Activated T-cell treated with anti-CD3 and anti-CD28 coated beads, Interleukin-2, amount 50 U/mL, for 4 hours (primary cell): ENCODE measurements around the gene ZNF529. TPM values are rescaled to one million over a fixed set of nuclear protein-coding genes. Genes with fewer than 3 reads are reported as not detected.

Experiments used
- ATAC-seq, 2 donors: fragments of 200-7000 bp; cut with Tn5 transposase; one replicate each; pipeline ENCODE4 v1.10.0; 2021
- DNase-seq: peaks from one replicate; pipeline ENCODE4 v3.0.0-alpha.2; 2020
- H3K27me3 Mint-ChIP-seq: one replicate; pipeline ENCODE4 v1.8.0; 2021; ENCODE audit warnings: low read depth, mixed read lengths
- H3K36me3 Mint-ChIP-seq: one replicate; pipeline ENCODE4 v1.8.0; 2022; ENCODE audit warnings: mixed read lengths; ENCODE audit not compliant: insufficient read depth
- H3K4me1 Mint-ChIP-seq: one replicate; pipeline ENCODE4 v1.8.0; 2021; ENCODE audit warnings: low read depth, mixed read lengths
- H3K4me3 Mint-ChIP-seq: one replicate; pipeline ENCODE4 v1.8.0; 2021; ENCODE audit warnings: mild to moderate bottlenecking, moderate library complexity, mixed read lengths
- H3K9me3 Mint-ChIP-seq: one replicate; pipeline ENCODE4 v1.8.0; 2021; ENCODE audit warnings: mixed read lengths
- total RNA-seq, 3 donors: library from RNA; stranded (reverse); gene quantifications; one replicate each; pipeline ENCODE4 v1.2.1, GENCODE V29; 2021

Gene ZNF529
- total RNA-seq, 3 donors from 2014 or later: 8.9 to 9.9 (median 9.9) TPM

DNA sequence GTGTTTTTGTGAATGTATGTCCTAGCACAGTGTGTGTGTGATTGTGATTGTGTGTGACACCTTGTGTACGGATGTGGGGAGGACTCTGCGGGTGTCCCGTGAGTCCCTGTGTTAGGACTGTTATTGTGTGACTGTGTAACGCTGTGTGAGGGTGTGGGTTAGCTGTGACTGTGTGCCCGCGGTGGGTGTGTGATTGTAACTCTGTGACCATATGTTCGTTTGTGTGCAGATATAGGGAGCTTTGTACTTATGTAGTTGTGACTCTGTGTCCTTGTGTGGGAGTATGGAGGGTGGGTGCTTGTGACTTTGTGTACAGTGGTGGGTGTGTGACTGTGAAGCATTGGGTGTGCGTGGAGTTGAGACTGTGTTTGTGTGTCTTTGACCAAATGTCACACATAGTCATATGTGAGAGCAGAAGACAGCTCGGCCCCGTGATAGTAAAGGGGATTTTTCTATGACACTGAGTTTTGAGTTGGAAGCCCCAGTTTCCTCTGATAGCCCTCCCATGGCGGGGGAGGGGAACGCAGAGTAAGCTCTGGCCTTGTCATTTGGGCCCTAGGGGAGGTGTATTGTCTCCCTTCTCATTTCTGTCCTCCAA, 44.1 kb downstream of the ZNF529 start:
- peaks cover 36% of the 10 kb centered on the region for H3K36me3 Mint-ChIP-seq
- DNase-seq: peak; percentile 4

GRCh38 chr19:36528194-36528920, 44.7 kb downstream of the ZNF529 start, which contains the start of gene ZNF260:
ZNF260 (minus strand) TSS chr19:36528271; CDS start chr19:36515238, 13,033 bp downstream.
- Mint-ChIP-seq H3K4me3 (peak within 1 kb of the TSS; percentile 99), H3K27me3 (no peaks in the 10 kb centered on the region), H3K36me3 (peaks cover 34% of the 10 kb centered on the region)

More for the DNA sequence above, 44.1 kb downstream of the ZNF529 start:
- H3K4me1 Mint-ChIP-seq: peaks cover 18% of the 10 kb centered on the region
- H3K9me3 Mint-ChIP-seq: peaks cover 32% of the 10 kb centered on the region
- ATAC-seq: peak in 1 of 2 donors; percentile 13
- H3K27me3 Mint-ChIP-seq: no peaks in the 10 kb centered on the region
- peak overlapping the region; percentile 99 for H3K4me3 Mint-ChIP-seq

DNA sequence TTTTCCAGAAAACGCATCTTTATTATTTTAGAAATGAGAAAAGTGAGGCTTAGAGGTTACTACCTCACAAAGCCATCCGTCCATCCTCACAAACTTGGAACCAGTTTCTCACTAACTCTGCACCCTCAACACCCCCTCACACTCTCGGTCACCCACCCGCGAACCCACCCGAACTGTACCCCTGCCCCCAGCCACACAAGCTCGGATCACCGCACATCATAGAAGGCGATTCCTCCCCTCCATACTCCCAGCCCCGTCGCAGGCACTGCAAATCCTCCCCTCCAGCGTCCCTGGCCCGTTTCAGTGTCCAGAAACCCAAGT, 45.3 kb downstream of the ZNF529 start:
- Mint-ChIP-seq H3K36me3 (peaks cover 35% of the 10 kb centered on the region), H3K9me3 (peaks cover 33% of the 10 kb centered on the region), H3K4me1 (peaks cover 19% of the 10 kb centered on the region), H3K4me3 (peak overlapping the region; percentile 99), H3K27me3 (no peaks in the 10 kb centered on the region)
- no peak for ATAC-seq
- no peak for DNase-seq

More at GRCh38 chr19:36528194-36528920, 44.7 kb downstream of the ZNF529 start, which contains the start of gene ZNF260:
- Mint-ChIP-seq H3K4me1 (peaks cover 18% of the 10 kb centered on the region), H3K9me3 (peaks cover 32% of the 10 kb centered on the region)
- ATAC-seq: peak; percentile 92 to 94
- peak; percentile 87 for DNase-seq

GRCh38 chr19:36527341-36527740, 45.8 kb downstream of the ZNF529 start:
- Mint-ChIP-seq H3K36me3 (peaks cover 39% of the 10 kb centered on the region), H3K9me3 (peaks cover 37% of the 10 kb centered on the region)
- no peak for ATAC-seq

GRCh38 chr19:36526581-36526980, 46.5 kb downstream of the ZNF529 start:
- DNase-seq: no peak
- no peaks in the 10 kb centered on the region for H3K27me3 Mint-ChIP-seq
- peaks cover 39% of the 10 kb centered on the region for H3K36me3 Mint-ChIP-seq
- peaks cover 19% of the 10 kb centered on the region for H3K4me1 Mint-ChIP-seq
- ATAC-seq: no peak
- H3K4me3 Mint-ChIP-seq: peak overlapping the region; percentile 57
- H3K9me3 Mint-ChIP-seq: peaks cover 37% of the 10 kb centered on the region

More at GRCh38 chr19:36527341-36527740, 45.8 kb downstream of the ZNF529 start:
- H3K4me1 Mint-ChIP-seq: peaks cover 19% of the 10 kb centered on the region
- DNase-seq: no peak
- no peaks in the 10 kb centered on the region for H3K27me3 Mint-ChIP-seq
- H3K4me3 Mint-ChIP-seq: peak overlapping the region; percentile 99

DNA sequence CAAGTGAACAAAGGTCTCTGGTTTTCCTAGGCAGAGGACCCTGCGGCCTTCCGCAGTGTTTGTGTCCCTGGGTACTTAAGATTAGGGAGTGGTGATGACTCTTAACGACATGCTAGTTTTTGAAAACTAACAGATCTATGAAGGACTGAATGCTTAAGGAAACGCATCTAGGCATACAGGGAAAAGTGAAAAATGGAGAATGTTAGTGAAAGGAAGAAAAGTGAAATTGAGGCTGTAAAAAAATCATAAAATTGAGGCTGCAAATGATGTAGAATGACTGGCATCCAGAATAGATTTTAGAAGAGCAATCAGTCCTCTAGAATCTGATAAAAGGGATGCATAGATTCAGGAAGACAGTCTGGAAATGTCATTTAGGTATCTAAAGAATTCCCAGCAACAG, 48.5 kb downstream of the ZNF529 start:
- peaks cover 52% of the 10 kb centered on the region for H3K36me3 Mint-ChIP-seq
- DNase-seq: no peak
- H3K9me3 Mint-ChIP-seq: peaks cover 38% of the 10 kb centered on the region
- H3K4me3 Mint-ChIP-seq: no peak overlapping the region
- ATAC-seq: no peak
- no peaks in the 10 kb centered on the region for H3K27me3 Mint-ChIP-seq
- H3K4me1 Mint-ChIP-seq: peaks cover 19% of the 10 kb centered on the region

DNA sequence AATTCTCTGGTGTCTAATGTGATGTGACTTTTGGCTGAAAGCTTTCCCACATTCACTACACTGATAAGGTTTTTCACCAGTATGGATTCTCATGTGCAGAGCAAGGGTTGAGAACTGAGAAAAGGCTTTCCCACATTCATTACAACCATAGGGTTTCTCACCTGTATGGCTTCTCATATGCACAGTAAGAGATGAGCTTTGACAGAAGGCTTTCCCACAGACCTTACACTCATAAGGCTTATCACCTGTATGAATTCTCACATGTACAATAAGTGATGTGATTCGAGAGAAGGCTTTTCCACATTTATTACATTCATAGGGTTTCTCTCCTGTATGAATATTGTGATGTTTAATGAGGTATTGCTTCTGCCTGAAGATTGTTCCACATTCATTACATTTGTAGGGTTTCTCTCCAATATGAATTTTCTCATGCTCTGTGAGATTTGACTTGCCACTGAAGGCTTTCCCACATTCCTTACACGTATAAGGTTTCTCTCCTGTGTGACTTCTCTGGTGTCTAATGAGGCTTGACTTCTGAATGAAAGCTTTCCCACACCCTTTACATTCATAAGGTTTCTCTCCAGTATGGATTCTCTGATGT, 59.0 kb downstream of the ZNF529 start:
- H3K36me3 Mint-ChIP-seq: peaks cover 43% of the 10 kb centered on the region
- no peak for DNase-seq
- no peak for ATAC-seq
- H3K4me3 Mint-ChIP-seq: no peak overlapping the region
- no peaks in the 10 kb centered on the region for H3K4me1 Mint-ChIP-seq
- H3K27me3 Mint-ChIP-seq: no peaks in the 10 kb centered on the region
- H3K9me3 Mint-ChIP-seq: peaks cover 56% of the 10 kb centered on the region

- Mint-ChIP-seq H3K36me3 (peaks cover 5% of the 10 kb centered on the region), H3K4me1 (no peaks in the 10 kb centered on the region), H3K4me3 (no peak overlapping the region), H3K27me3 (no peaks in the 10 kb centered on the region), H3K9me3 (peaks cover 29% of the 10 kb centered on the region)
- DNase-seq (no peak), ATAC-seq (no peak)
These were observed 64.8 kb downstream of the ZNF529 start for GRCh38 chr19:36508325-36508724.

DNA sequence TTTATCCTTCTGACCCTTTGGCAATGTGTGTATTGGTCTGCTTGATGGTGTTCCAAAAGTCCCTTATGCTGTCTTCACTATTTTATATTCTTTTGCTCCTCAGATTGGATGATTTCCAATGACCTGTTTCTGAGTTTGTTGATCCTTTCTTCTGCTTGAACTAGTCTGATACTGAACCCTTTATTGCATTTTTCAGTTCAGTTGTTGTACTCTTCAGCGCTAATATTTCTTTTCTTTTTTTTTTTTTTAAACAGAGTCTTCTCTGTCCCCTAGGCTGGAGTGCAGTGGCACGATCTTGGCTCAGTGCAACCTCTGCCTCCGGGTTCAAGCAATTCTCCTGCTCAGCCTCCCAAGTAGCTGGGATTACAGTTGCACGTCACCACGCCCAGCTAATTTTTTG, 71.1 kb downstream of the ZNF529 start:
- no peak overlapping the region for H3K4me3 Mint-ChIP-seq
- no peaks in the 10 kb centered on the region for H3K4me1 Mint-ChIP-seq
- H3K36me3 Mint-ChIP-seq: peaks cover 4% of the 10 kb centered on the region
- no peak for ATAC-seq
- H3K27me3 Mint-ChIP-seq: no peaks in the 10 kb centered on the region
- no peak for DNase-seq
- peaks cover 30% of the 10 kb centered on the region for H3K9me3 Mint-ChIP-seq

GRCh38 chr19:36497001-36497400, 76.1 kb downstream of the ZNF529 start:
- Mint-ChIP-seq H3K36me3 (peaks cover 2% of the 10 kb centered on the region), H3K4me1 (no peaks in the 10 kb centered on the region), H3K27me3 (no peaks in the 10 kb centered on the region), H3K9me3 (peaks cover 28% of the 10 kb centered on the region), H3K4me3 (no peak overlapping the region)
- ATAC-seq: no peak
- DNase-seq: no peak

Other genes with a start within 250 kb of the ZNF529 start
- 1 to 10 TPM in 1 of 3 donors, under 1 TPM in 2; 0.73 to 1.1 (median 0.82) TPM for gene ZFP14, start 194.1 kb downstream of the ZNF529 start, total RNA-seq
- gene ZFP82, start 154.6 kb downstream of the ZNF529 start, total RNA-seq: 1 to 10 TPM; 3.2 to 3.9 (median 3.3) TPM
- 1 to 10 TPM; 5.8 to 9.0 (median 7.4) TPM for gene ZNF566, start 83.7 kb downstream of the ZNF529 start, total RNA-seq
- 1 to 10 TPM; 2.6 to 7.1 (median 5.1) TPM for gene ZNF260, start 45.0 kb downstream of the ZNF529 start, total RNA-seq
- gene ZNF382, start 32.0 kb upstream of the ZNF529 start, total RNA-seq: 1 to 10 TPM; 6.2 to 9.7 (median 6.5) TPM
- 1 to 10 TPM; 4.4 to 5.1 (median 4.7) TPM for gene ZNF461, start 93.5 kb upstream of the ZNF529 start, total RNA-seq
- 1 to 10 TPM; 5.3 to 6.9 (median 5.6) TPM for gene ZNF567, start 114.3 kb upstream of the ZNF529 start, total RNA-seq
- 1 to 10 TPM; 2.5 to 4.1 (median 3.5) TPM for gene ZNF850, start 199.5 kb upstream of the ZNF529 start, total RNA-seq